H1 (cell line): ENCODE results near the gene MPLKIP. TPM values are rescaled to one million over a fixed set of nuclear protein-coding genes. Genes with fewer than 3 reads are reported as not detected.

ENCODE experiments used
- BRCA1 ChIP-seq: IDR thresholded peaks from 2 replicates; pipeline ENCODE4 v1.6.1; 2012; ENCODE audit warnings: low read depth, low read length, improper control_type of control experiment
- CBX8 ChIP-seq: fragments of 300-800, 300-1000 bp; sonication (generic); IDR thresholded peaks from 2 replicates; pipeline ENCODE4 v1.7.1; 2016; ENCODE audit warnings: low read depth, low read length, borderline replicate concordance
- CHD7 ChIP-seq: fragments of 300-600 bp; sonication (generic); IDR thresholded peaks from 2 replicates; pipeline ENCODE4 v1.7.1; 2012; ENCODE audit warnings: low read length, moderate library complexity, mild to moderate bottlenecking, inconsistent platforms; ENCODE audit not compliant: insufficient replicate concordance
- EZH2 ChIP-seq: fragments of 200-600 bp; sonication (generic); IDR thresholded peaks from 2 replicates; pipeline ENCODE4 v1.7.1; 2012; ENCODE audit warnings: low read depth, mild to moderate bottlenecking, moderate library complexity, low read length, inconsistent platforms; ENCODE audit not compliant: severe bottlenecking
- NANOG ChIP-seq: IDR thresholded peaks from 2 replicates; pipeline ENCODE4 v1.6.1; 2011; ENCODE audit warnings: low read length, low read depth, mild to moderate bottlenecking, inconsistent platforms; ENCODE audit not compliant: insufficient read depth, poor library complexity, severe bottlenecking
- RAD21 ChIP-seq, 2 experiments: IDR thresholded peaks in 1 of 2; conservative IDR thresholded peaks in 1 of 2; 2 replicates each; pipeline ENCODE4 v1.6.1; 2011; ENCODE audit warnings: low read depth in 2 of 2, low read length in 2 of 2, improper control_type of control experiment in 1 of 2, inconsistent platforms in 1 of 2, mild to moderate bottlenecking in 1 of 2, moderate library complexity in 1 of 2
- SIN3A ChIP-seq, 2 experiments: IDR thresholded peaks in 1 of 2; conservative IDR thresholded peaks in 1 of 2; 2 replicates each; pipeline ENCODE4 v1.6.1; 2011 to 2012; ENCODE audit warnings: low read length in 2 of 2, improper control_type of control experiment in 1 of 2, low read depth in 1 of 2, mild to moderate bottlenecking in 1 of 2
- TAF7 ChIP-seq: optimal IDR thresholded peaks from 2 replicates; pipeline ENCODE3; 2011; ENCODE audit warnings: low read depth, mild to moderate bottlenecking, inconsistent platforms, low read length, moderate library complexity, borderline replicate concordance
- polyA plus RNA-seq, 7 experiments: library from polyadenylated mRNA; depleted of rRNA in 3 of 7; stranded (reverse) in 5 of 7; unstranded in 2 of 7; fragments of >200 nt in 5 of 7; fragments of 200-250 nt in 2 of 7; gene quantifications; 1 replicate in 5 of 7; 2 replicates in 1 of 7; 4 replicates in 1 of 7; pipeline versions ENCODE4 v1.2.1 to v1.2.3, GENCODE V29; 2011 to 2013; ENCODE audit warnings: missing spikeins in 2 of 7, mixed read lengths in 2 of 7
- total RNA-seq: library from RNA; stranded (reverse); fragmentation: NEBNext Ultra II Directional; extraction: Animal tissue kit (Norgen Biotek cat#: 25700); gene quantifications from 2 replicates; pipeline ENCODE4 v1.2.1, GENCODE V29; 2021

The MPLKIP gene
- total and polyA plus RNA-seq, 2 of the 8 experiments (the other 6 are each of a cell fraction or from before 2014, with no cell fraction given), result 57.2 to 73.4 TPM

DNA sequence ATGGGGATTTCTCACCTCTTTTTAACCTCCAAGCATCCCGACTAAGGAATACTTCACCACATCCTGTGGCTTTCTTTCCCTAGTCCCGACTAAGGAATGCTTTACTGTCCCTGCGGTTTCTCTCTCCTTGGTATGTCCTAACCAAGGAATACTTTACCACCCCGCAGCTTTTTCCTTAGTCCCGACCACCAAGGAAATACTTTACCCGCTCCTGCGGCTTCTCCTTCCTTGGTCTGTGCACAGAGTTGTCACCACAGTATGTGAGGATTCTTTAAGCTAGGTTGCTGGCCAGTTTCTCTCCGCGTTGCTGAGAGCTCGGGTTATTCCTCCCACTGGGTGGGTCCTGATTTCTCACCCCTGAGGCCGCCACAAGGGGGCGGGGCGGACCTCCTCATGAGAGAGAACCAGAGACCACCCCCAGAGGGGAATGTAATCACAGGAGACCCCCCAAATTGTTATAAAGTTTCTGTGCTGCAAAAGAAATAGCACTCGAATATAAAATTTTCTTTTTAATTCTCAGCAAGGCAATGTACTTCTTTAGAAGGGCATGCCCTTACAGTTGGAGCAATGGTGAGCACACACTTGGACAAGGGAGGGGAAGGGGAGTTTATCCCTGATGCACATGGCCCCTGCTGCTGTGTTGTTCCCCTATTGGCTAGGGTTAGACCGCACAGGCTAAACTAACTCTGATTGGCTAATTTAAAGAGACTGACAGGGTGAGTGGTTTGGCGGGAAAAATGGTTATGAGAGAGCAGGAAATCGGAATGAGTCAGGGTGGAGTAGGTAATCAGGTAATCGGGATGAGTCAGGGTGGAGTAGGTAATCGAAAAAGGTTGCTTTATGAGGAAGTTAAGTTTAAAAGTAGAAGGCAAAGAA is 13.2 kb upstream of the MPLKIP start (continued):
- TF ChIP-seq NANOG (no peak), CBX8 (no peak), TAF7 (no peak), EZH2 (no peak), CHD7 (no peak), BRCA1 (no peak), RAD21 (IDR thresholded peaks at IDR 0.05 in 1 of 2, conservative IDR thresholded peaks at IDR 0.05 in 1 of 2; ENCODE audit: low read depth in 2 of 2, low read length in 2 of 2) (peak; percentile 19 to 45; a peak in 3 of 4 replicates), SIN3A (conservative IDR thresholded peaks at IDR 0.05 in 1 of 2, IDR thresholded peaks at IDR 0.05 in 1 of 2; ENCODE audit: low read depth in 1 of 2, low read length in 2 of 2) (no peak)
